ENCODE measurements around the gene NANOS2.

GRCh38 chr19:45870798-45871197, 43.8 kb downstream of the NANOS2 start:
- TF ChIP-seq CTCF (IDR thresholded peaks at IDR 0.05; ENCODE audit: low read length) (no peak), EZH2 (optimal IDR thresholded peaks at IDR 0.05; ENCODE audit: low read depth, low read length) (no peak), EZH2phosphoT487 (IDR thresholded peaks at IDR 0.05; ENCODE audit: low read length) (no peak)
